ENCODE data around the gene GRB2.

- TF ChIP-seq CTCF (conservative IDR thresholded peaks at IDR 0.05; ENCODE audit: low read depth, low read length) = no peak
- no peak for TF ChIP-seq EZH2 (IDR thresholded peaks at IDR 0.05; ENCODE audit: borderline replicate concordance, low read depth, low read length, poor library complexity, severe bottlenecking)
Observed at GRCh38 chr17:75418531-75418930, 13.1 kb upstream of the GRB2 start.

Data from A673 (cell line).